ENCODE results near the gene ACSS2. TPM values are rescaled to one million over a fixed set of nuclear protein-coding genes. Genes with fewer than 3 reads are reported as not detected.

Gene ACSS2
- total and polyA plus RNA-seq, 2 of the 8 experiments (the other 6 are each of a cell fraction or from before 2014, with no cell fraction given), result 17.7 to 24.2 TPM

- TF ChIP-seq EGR1 (IDR thresholded peaks at IDR 0.05; ENCODE audit: borderline replicate concordance, low read depth, low read length), result no peak
- TF ChIP-seq EP300 (IDR thresholded peaks at IDR 0.05; ENCODE audit: borderline replicate concordance in 1 of 2, low read depth in 2 of 2, low read length in 2 of 2), result no peak
- no peak for TF ChIP-seq ASH2L (IDR thresholded peaks at IDR 0.05; ENCODE audit: low read length)
Observed at GRCh38 chr20:34949120-34949519, 72.7 kb downstream of the ACSS2 start (continued).
